PC-3 (cell line): ENCODE data around the gene PMIS2.

Source experiments
- EZH2 ChIP-seq: fragments of 300-600 bp; sonication (generic); IDR thresholded peaks from one replicate; pipeline ENCODE4 v1.6.1; 2017; ENCODE audit warnings: antibody characterized with exemption, mild to moderate bottlenecking, low read length; ENCODE audit not compliant: unreplicated experiment
- TF ChIP-seq, protein P1 (sequence below): fragments of 300-600 bp; sonication (generic); conservative IDR thresholded peaks from 2 replicates; pipeline ENCODE4 v1.5.1; 2017; ENCODE audit warnings: antibody characterized with exemption, low read depth, mild to moderate bottlenecking, low read length

DNA sequence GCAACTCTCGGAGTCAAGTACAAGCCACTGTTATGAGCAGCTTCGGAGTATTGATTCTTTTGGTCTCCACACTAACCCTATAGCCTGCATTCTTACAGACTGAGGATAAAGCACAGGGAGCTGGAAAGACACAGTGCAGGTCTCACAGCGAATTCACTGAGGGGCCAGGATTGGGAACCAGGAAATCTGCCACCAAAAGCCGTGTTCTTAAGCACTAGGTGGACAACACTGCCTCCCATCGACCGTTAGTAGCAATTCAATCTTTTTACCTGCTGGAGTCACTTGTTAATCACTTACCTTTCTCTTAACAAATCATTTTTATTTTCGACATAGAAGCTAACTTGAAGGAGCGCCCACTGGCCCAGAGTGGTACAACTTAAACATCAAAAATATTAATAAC is 6.3 kb downstream of the PMIS2 start:
- TF ChIP-seq, protein P1, sequence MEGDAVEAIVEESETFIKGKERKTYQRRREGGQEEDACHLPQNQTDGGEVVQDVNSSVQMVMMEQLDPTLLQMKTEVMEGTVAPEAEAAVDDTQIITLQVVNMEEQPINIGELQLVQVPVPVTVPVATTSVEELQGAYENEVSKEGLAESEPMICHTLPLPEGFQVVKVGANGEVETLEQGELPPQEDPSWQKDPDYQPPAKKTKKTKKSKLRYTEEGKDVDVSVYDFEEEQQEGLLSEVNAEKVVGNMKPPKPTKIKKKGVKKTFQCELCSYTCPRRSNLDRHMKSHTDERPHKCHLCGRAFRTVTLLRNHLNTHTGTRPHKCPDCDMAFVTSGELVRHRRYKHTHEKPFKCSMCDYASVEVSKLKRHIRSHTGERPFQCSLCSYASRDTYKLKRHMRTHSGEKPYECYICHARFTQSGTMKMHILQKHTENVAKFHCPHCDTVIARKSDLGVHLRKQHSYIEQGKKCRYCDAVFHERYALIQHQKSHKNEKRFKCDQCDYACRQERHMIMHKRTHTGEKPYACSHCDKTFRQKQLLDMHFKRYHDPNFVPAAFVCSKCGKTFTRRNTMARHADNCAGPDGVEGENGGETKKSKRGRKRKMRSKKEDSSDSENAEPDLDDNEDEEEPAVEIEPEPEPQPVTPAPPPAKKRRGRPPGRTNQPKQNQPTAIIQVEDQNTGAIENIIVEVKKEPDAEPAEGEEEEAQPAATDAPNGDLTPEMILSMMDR = peak; percentile 64
- no peak for TF ChIP-seq EZH2
